ENCODE measurements around the gene IL17RB. TPM values are rescaled to one million over a fixed set of nuclear protein-coding genes. Genes with fewer than 3 reads are reported as not detected.

The IL17RB gene
- polyA plus RNA-seq, 1 donor, result 16.7 TPM

Other genes starting within 250 kb of the IL17RB start
- 8.8 TPM for gene CHDH, start 149 bp upstream of the IL17RB start, polyA plus RNA-seq (ENCODE audit: insufficient read length)
- 51.6 TPM for gene ACTR8, start 35.6 kb downstream of the IL17RB start, polyA plus RNA-seq (ENCODE audit: insufficient read length)
- 64.7 TPM for gene SELENOK, start 45.3 kb downstream of the IL17RB start, polyA plus RNA-seq (ENCODE audit: insufficient read length)